Stimulated activated CD8-positive, alpha-beta memory T cell treated with anti-CD3 and anti-CD28 coated beads, Interleukin-4, amount 100 ng/mL, for 4 hours (primary cell): ENCODE measurements around the gene NDUFS7.
"Not testable (repeated sequence)": the region's sequence is repeated elsewhere in the genome, so short reads cannot be mapped to it uniquely, and the experiment has no call there.

Source experiments
- DNase-seq, 2 donors: peaks; one replicate each; pipeline ENCODE4 v3.0.0-alpha.2; 2020; ENCODE audit warnings: low read depth in 2 of 2, low spot score in 1 of 2

NDUFS7 gene

GRCh38 chr19:1431759-1432506 is 48.2 kb downstream of the NDUFS7 start:
- no peak for DNase-seq

DNA sequence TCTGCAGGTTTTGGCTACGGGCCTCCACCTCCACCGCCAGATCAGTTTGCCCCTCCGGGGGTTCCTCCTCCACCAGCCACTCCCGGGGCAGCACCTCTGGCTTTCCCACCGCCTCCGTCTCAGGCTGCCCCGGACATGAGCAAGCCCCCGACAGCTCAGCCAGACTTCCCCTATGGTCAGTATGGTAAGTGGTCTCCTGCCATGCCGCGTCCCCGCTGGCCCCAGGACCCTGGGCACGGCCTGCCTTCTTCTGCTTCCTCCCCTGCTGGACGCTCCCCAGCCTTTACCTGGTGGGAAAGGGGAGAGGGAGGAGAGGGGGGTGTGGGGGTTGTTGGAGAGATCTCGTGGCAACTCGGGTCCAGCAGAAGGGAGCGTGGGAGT is 48.8 kb downstream of the NDUFS7 start:
- DNase-seq: no peak

GRCh38 chr19:1433119-1434039 is 49.7 kb downstream of the NDUFS7 start:
- no peak for DNase-seq

DNA sequence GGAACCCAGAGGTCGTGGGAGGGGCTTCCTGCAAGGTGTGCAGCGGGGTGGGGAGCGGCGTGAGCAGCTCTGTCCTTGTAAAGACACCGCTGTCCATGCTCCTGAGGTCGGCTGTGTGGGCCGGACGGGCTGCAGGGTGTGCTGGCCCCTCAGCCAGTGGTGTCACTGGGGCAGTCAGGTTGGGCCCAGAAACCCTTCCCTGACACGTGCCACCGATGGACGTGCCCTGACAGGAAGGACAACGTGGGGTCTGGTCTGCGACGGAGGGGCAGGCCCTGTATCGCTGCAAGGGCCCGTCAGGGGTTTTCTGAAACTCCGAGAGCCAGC is 50.3 kb downstream of the NDUFS7 start:
- DNase-seq: no peak

GRCh38 chr19:1434577-1435060 is 50.9 kb downstream of the NDUFS7 start:
- no peak for DNase-seq

DNA sequence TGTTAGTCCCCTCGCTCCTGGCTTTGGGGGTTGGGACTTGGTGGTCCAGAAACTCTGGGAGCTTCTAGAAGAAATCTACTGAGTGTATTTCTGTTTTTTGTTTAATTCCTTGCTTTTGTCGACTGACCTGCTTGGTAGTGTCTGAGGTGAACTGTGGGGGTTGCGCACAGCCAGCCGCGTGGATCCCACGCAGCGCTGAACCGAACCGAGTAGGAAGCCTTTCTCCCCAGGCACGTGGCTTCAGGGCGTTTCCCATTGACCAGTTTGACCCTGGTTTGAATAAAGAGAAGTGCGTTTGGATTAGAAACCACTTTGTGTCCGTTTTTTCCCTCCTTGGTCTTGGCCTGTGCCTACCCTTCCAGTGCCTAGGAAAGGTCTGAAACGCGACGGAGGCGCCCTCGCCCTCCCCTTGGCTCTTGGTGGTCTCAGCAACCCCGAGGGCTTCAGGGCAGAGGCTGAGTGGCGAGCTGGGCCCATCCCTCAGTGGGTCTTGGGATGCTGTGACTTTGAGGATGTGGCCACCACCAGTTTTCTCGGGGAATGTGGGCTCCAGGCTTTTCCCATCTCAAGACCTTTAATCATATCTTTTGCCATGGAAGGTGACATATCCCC is 51.8 kb downstream of the NDUFS7 start:
- no peak for DNase-seq

- no peak for DNase-seq
Observed at GRCh38 chr19:1437609-1438008, 53.9 kb downstream of the NDUFS7 start.

- DNase-seq: peak; percentile 89 to 90
Observed at GRCh38 chr19:1438035-1438932, 54.6 kb downstream of the NDUFS7 start, which contains the start of gene RPS15. RPS15 (plus strand) TSS chr19:1438396; CDS start chr19:1438426, 30 bp downstream.

- DNase-seq: no peak
Observed at GRCh38 chr19:1438933-1439354, 55.2 kb downstream of the NDUFS7 start.

DNA sequence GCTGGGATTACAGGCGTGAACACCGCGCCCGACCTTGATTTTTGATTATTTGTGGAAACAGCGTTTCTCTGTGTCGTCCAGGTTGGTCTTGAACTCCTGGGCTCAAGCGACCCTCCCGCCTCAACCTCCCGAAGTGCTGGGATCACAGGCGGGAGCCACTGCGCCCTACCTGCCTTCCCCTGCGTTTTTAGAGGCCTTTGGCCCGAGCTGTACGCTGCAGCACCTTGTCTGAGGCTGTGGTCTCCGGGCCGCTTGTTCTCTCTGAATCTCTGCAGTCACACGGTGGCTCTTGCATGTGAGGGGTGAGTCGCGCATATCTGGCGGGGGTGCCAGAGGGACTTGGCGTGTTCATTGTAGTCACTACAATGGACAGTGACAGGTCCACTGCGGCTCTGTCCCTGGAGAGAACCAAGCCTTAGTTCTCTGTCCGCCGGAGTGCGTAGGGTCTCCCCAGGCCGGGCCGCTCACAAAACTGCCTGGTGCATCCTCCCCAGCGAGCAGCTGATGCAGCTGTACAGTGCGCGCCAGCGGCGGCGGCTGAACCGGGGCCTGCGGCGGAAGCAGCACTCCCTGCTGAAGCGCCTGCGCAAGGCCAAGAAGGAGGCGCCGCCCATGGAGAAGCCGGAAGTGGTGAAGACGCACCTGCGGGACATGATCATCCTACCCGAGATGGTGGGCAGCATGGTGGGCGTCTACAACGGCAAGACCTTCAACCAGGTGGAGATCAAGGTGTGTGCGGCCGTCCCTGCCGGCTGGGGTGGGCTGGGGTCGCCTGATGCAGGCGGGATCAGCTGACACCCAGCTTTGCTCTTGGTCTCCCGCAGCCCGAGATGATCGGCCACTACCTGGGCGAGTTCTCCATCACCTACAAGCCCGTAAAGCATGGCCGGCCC is 56.1 kb downstream of the NDUFS7 start:
- not testable (repeated sequence) for DNase-seq

- DNase-seq: no peak
Observed at GRCh38 chr19:1440418-1440801, 56.7 kb downstream of the NDUFS7 start.

DNA sequence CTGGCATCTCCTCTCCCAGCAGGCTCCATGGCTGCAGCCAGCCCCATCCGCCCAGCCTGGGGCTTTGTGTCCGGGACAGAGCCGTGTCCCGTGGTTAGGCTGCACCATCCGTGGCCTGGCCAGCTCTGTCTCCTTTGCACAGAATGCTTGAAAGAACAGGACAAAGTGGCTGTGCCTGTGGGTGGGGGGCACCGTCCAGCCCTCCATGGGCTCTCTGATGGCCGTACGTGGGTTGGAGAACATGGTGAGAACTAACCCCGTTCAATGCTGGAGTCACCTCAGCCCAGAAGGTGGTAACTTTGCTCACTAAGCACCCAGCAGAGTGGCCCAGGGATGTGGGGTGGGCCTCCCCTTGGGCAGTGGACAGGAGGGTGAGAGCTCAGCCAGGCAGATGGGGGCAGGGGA is 57.3 kb downstream of the NDUFS7 start:
- DNase-seq: no peak

GRCh38 chr19:1441677-1442438 is 58.2 kb downstream of the NDUFS7 start:
- DNase-seq: no peak
